NOMO-1 treated with dmso at 0.1 percent for 144 hours (cell line): ENCODE results near the gene ANKRD61.
"Not testable (repeated sequence)": the region's sequence is repeated elsewhere in the genome, so short reads cannot be mapped to it uniquely, and the experiment has no call there.

Experiments used
- DNase-seq: peaks from one replicate; lab custom pipeline; 2025; ENCODE audit not compliant: unreplicated experiment; lab: John Stamatoyannopoulos, UW

The ANKRD61 gene

DNA sequence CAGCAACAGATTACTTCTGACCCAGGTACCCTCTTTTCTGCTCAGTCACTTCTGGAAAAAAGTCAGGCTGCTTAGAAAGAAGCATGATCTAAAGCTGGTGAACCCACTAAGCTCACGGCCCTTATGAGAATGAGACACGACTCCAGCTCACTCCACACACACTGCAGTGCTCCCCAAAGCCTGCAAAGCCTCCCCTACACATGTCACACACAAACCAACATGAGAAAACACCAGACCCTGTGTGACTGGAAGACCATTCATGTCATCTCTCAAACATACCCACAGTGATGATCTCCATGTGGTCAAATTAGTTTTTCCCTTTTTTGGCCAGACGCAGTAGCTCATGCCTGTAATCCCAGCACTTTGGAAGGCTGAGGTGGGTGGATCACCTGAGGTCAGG is 391 bp downstream of the ANKRD61 start:
- DNase-seq: no peak

DNA sequence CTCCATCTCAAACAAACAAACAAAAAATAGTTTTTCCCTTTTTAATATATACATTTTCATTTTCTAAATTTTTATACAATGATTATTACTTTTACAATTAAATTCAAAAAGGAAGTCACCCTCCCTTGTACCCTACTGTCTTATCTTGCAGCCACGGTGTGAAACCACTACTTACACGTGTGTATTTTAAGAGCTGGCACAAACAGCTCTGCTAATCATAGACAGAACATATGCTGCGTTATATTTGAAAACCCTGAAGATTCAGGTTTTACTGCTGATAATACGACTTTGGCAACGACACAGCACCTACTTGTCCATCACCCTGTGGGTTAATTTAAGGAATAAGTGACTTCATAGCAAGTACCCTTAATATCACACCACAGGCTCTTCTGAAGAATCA is 991 bp downstream of the ANKRD61 start:
- DNase-seq: no peak

- no peak for DNase-seq
Measured at GRCh38 chr7:6032641-6033040, 1.5 kb downstream of the ANKRD61 start.

DNA sequence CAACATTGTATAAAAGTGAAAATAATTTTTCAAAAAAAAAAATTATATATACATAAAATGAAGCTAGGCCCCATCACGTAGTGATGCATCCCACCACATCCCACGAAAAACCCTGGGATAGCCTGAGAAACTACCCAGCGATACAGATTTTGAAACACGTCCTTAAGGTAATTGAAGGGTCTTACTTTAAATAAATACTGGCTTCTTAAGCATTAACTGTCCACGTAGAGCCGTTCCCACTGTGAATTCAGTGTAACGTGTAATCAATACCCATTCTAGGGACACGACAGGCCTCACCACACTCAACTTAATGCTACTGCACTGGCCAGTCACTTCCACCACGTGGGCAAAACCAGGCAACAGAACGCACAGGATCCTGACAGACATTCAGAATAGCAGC is 4.0 kb downstream of the ANKRD61 start:
- DNase-seq: no peak

- no peak for DNase-seq
Measured at GRCh38 chr7:6035686-6036085, 4.5 kb downstream of the ANKRD61 start.

- no peak for DNase-seq
Measured at GRCh38 chr7:6049780-6050179, 18.6 kb downstream of the ANKRD61 start.

GRCh38 chr7:6051185-6051584 is 20.0 kb downstream of the ANKRD61 start:
- DNase-seq: not testable (repeated sequence)

DNA sequence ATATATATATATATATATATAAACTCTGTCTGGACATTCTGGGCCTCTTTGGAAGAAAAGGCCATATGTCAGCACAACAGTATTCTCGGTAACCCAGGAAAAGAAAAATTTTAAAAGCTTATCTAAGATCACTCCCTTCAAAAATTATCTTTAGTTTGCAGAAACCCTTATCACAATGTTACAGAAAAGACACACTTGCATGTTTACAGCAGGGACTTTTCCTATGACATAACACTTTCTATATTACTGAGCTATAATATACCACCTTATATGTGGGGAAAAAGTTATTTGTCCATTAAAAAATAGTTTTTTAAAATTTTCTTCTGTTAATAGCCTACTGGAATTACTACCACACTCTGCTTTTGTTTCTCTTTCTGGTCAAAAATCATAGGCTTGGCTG is 25.4 kb downstream of the ANKRD61 start:
- DNase-seq: no peak

DNA sequence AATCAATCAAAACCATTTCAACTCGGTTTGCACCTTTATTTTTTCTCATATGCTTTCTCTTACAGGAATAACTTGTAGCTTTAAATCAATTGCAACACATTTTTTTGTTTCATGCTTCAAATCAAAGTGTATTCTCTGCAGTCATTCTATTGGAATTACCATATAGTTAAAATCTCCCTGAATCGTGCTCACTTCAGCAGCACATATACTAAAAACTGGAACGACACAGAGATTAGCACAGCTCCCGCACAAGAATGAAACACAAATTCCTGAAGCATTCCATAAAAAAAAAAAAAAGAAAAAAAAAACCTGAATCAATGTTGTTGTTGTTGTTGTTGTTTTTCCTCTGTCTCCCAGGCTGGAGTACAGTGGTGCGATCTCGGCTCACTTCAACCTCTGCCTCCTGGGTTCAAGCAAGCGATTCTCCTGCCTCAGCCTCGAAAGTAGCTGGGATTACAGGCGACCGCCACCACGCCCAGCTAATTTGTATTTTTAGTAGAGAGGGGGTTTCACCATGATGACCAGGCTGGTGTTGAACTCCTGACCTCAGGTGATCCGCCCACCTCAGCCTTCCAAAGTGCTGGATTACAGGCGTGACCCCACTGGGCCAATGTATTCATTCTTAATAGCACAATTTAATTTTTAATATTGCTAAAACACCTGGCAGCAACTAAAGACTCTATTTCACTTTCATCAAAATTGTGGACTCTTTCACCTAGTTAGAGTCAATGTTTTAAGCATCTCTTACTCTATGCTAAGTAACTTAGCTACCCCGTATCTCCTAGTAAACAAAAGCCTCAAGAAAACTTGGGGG is 26.3 kb downstream of the ANKRD61 start:
- DNase-seq: no peak

GRCh38 chr7:6059941-6060340 is 28.8 kb downstream of the ANKRD61 start:
- DNase-seq: not testable (repeated sequence)

GRCh38 chr7:6071406-6071805 is 40.2 kb downstream of the ANKRD61 start:
- peak; percentile 20 for DNase-seq

DNA sequence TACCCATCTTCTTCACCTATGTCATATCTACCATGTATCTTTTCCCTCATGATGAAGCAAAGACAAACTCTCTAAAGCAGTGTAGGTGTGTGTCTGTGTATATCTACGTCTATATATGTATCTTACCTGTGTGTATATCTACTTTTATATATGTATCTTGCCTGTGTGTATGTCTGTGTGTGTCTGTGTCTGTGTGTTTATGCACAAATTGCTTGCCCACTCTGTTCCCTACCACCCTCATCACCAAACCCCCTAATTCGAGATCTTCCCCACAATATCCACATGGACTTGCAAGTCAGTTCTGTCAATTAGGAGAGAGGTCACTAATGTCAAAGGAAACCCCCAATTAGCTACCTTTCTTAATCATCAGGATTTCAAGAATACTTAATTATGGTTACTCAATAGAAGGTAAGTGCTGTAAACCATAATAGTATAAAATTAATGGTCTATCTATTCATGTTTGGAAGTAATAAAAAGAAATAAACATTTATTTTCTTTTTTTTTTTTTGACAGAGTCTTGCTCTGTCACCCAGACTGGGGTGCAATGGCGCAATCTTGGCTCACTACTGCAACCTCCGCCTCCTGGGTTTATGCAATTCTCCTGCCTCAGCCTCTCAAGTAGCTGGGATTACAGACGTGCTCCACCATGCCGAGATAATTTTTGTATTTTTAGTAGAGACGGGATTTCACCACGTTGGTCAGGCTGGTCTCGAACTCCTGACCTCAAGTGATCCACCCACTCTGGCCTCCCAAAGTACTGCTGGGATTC is 43.6 kb downstream of the ANKRD61 start:
- no peak for DNase-seq

DNA sequence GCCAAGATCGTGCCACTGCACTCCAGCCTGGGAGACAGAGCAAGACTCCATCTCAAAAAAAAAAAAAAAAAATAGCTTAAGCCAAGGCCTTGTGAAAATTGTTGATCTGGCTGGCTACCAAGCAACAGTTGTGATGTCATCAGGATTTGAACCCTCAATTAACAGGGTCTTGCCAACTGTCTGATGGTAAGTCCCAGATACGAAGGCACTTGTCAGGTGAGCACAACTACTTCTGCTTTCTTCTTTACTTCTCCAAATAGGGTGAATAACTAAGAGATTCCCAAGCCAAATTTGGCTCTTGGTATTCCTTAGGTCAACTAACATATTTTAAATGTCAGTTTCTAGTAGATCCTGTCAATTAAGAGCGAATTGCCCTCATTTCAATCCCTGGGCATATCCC is 47.4 kb downstream of the ANKRD61 start:
- DNase-seq: no peak

DNA sequence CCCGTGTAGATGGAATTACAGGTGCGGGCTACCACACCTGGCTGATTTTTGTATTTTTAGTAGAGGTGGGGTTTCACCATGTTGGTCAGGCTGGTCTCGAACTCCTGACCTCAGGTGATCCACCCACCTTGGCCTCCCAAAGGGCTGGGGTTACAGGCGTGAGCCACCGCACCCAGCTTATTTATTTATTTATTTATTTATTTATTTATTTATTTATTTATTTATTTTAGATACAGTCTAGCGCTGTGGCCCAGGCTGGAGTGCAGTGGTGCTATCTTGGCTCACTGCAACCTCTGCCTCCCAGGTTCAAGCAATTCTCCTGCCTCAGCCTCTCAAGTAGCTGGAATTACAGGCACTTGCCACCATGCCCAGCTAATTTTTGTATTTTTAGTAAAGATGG is 51.9 kb downstream of the ANKRD61 start:
- DNase-seq: not testable (repeated sequence)
